Measurements from ENCODE around the gene PLOD3. TPM values are rescaled to one million over a fixed set of nuclear protein-coding genes. Genes with fewer than 3 reads are reported as not detected.

Gene PLOD3
- total and polyA plus RNA-seq, 9 of the 15 experiments (the other 6 are each of a cell fraction or from before 2014, with no cell fraction given) = 2.8 to 101 (median 30.9) TPM

DNA sequence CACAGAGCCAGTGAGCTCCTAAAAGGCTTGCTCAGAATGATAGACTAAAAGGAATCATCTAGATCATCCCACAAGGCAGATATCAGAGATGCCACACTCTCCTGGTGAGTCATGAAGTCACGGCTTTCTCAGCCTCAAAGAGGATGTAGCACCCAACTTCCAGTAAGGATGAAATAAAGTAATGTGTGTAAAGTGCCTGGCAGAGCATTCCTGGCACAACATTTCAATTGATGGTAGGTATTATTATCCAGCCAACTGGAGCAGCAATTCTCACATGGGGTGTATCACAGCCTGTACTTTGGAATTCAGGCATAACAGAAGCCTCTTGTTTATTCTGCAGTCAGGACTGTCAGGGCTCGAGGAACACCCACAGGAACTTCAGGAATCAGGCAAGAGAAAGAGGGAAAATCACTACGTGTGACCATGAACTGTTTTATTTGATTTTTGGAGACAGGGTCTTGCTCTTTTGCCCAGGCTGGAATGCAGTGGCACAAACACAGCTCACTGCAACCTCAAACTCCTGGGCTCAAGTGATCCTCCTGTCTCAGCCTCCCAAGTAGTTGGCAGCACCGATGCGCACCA, 32.0 kb downstream of the PLOD3 start:
- no peak for FAIRE-seq
- Histone ChIP-seq H3K36me3 (ENCODE audit: control insufficient read depth, insufficient read depth, low read length) (no peaks in the 10 kb centered on the region), H2AFZ (ENCODE audit: low read depth, low read length) (no peak overlapping the region), H3K4me3 (no peak overlapping the region), H3K27ac (ENCODE audit: extremely low read depth, low read depth, low read length) (no peak overlapping the region), H3K9me3 (replicated peaks; ENCODE audit: control insufficient read depth, insufficient read depth, low read depth, low read length) (no peaks in the 10 kb centered on the region), H3K9ac (ENCODE audit: insufficient read depth in 1 of 2, low read depth in 2 of 2, low read length in 2 of 2) (no peak overlapping the region), H3K27me3 (ENCODE audit: control insufficient read depth in 2 of 2, insufficient read depth in 2 of 2, low read length in 2 of 2) (peaks cover 2 to 6% of the 10 kb centered on the region in 2 experiments; a peak in 3 of 5 replicates), H4K20me1 (replicated peaks; ENCODE audit: control insufficient read depth, insufficient read depth, low read length) (no peaks in the 10 kb centered on the region), H3K4me1 (replicated peaks in 1 of 2; ENCODE audit: control insufficient read depth in 2 of 2, insufficient read depth in 2 of 2, low read length in 2 of 2) (peaks cover 6 to 7% of the 10 kb centered on the region in 2 experiments; a peak in 3 of 5 replicates), H3K4me2 (ENCODE audit: insufficient read depth, low read length) (no peak overlapping the region), H3K79me2 (ENCODE audit: control insufficient read depth, insufficient read depth, low read length) (no peaks in the 10 kb centered on the region), H3K9me1 (ENCODE audit: control insufficient read depth, insufficient read depth, low read length) (no peaks in the 10 kb centered on the region)
- BruUV-seq (replicated peaks) = no TSS peak
- ATAC-seq = no peak
- intact Hi-C loops (cut with micrococcal nuclease) = loop anchor here (5.0 kb wide), 1 partner anchor 288 kb away; the partner anchor contains the start of gene ACHE
- DNase-seq (ENCODE audit: extremely low read depth in 1 of 4, low spot score in 3 of 4) = peak in 2 of 4 experiments; percentile 27 to 42
- POLR2A ChIA-PET = interaction anchor here (0.9 to 1.5 kb wide), 3 partner anchors 9 to 91 kb away, joined by 3 to 7 read pairs (median 5); no protein-coding TSS in a partner anchor
- in situ Hi-C loops (cut with MboI) = no loop called here
- 31% methylated on average over 5 of the region's 5 CpGs for WGBS (ENCODE audit: insufficient coverage, low coverage, missing lambda C conversion rate)
- CTCF ChIA-PET (ENCODE audit: low intra/inter-chr PET ratio) = no interaction called here
- TF ChIP-seq, protein P1, sequence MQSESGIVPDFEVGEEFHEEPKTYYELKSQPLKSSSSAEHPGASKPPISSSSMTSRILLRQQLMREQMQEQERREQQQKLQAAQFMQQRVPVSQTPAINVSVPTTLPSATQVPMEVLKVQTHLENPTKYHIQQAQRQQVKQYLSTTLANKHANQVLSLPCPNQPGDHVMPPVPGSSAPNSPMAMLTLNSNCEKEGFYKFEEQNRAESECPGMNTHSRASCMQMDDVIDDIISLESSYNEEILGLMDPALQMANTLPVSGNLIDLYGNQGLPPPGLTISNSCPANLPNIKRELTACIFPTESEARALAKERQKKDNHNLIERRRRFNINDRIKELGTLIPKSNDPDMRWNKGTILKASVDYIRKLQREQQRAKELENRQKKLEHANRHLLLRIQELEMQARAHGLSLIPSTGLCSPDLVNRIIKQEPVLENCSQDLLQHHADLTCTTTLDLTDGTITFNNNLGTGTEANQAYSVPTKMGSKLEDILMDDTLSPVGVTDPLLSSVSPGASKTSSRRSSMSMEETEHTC (IDR thresholded peaks at IDR 0.05) = 0 out of 2 replicates have a peak, but pooled peaks have one; percentile 37
- TF ChIP-seq LCOR (CRISPR knock-in tag; IDR thresholded peaks at IDR 0.05) = 0 out of 2 replicates have a peak, but pooled peaks have one; percentile 31
- TF ChIP-seq, protein P2, sequence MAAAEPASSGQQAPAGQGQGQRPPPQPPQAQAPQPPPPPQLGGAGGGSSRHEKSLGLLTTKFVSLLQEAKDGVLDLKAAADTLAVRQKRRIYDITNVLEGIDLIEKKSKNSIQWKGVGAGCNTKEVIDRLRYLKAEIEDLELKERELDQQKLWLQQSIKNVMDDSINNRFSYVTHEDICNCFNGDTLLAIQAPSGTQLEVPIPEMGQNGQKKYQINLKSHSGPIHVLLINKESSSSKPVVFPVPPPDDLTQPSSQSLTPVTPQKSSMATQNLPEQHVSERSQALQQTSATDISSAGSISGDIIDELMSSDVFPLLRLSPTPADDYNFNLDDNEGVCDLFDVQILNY (CRISPR knock-in tag; IDR thresholded peaks at IDR 0.05) = no peak
- TF ChIP-seq, protein P3, sequence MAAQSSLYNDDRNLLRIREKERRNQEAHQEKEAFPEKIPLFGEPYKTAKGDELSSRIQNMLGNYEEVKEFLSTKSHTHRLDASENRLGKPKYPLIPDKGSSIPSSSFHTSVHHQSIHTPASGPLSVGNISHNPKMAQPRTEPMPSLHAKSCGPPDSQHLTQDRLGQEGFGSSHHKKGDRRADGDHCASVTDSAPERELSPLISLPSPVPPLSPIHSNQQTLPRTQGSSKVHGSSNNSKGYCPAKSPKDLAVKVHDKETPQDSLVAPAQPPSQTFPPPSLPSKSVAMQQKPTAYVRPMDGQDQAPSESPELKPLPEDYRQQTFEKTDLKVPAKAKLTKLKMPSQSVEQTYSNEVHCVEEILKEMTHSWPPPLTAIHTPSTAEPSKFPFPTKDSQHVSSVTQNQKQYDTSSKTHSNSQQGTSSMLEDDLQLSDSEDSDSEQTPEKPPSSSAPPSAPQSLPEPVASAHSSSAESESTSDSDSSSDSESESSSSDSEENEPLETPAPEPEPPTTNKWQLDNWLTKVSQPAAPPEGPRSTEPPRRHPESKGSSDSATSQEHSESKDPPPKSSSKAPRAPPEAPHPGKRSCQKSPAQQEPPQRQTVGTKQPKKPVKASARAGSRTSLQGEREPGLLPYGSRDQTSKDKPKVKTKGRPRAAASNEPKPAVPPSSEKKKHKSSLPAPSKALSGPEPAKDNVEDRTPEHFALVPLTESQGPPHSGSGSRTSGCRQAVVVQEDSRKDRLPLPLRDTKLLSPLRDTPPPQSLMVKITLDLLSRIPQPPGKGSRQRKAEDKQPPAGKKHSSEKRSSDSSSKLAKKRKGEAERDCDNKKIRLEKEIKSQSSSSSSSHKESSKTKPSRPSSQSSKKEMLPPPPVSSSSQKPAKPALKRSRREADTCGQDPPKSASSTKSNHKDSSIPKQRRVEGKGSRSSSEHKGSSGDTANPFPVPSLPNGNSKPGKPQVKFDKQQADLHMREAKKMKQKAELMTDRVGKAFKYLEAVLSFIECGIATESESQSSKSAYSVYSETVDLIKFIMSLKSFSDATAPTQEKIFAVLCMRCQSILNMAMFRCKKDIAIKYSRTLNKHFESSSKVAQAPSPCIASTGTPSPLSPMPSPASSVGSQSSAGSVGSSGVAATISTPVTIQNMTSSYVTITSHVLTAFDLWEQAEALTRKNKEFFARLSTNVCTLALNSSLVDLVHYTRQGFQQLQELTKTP (IDR thresholded peaks at IDR 0.05; ENCODE audit: low read depth in 1 of 2, partially characterized antibody in 2 of 2) = peak in 1 of 2 experiments; percentile 57
- TF ChIP-seq ZNF354B (CRISPR knock-in tag; IDR thresholded peaks at IDR 0.05) = no peak
- no peak for TF ChIP-seq ZNF124 (CRISPR knock-in tag; IDR thresholded peaks at IDR 0.05)
- TF ChIP-seq ZNF174 (CRISPR knock-in tag; IDR thresholded peaks at IDR 0.05) = no peak
- no peak for TF ChIP-seq GABPB1 (CRISPR knock-in tag; IDR thresholded peaks at IDR 0.05)
- TF ChIP-seq, protein P4, sequence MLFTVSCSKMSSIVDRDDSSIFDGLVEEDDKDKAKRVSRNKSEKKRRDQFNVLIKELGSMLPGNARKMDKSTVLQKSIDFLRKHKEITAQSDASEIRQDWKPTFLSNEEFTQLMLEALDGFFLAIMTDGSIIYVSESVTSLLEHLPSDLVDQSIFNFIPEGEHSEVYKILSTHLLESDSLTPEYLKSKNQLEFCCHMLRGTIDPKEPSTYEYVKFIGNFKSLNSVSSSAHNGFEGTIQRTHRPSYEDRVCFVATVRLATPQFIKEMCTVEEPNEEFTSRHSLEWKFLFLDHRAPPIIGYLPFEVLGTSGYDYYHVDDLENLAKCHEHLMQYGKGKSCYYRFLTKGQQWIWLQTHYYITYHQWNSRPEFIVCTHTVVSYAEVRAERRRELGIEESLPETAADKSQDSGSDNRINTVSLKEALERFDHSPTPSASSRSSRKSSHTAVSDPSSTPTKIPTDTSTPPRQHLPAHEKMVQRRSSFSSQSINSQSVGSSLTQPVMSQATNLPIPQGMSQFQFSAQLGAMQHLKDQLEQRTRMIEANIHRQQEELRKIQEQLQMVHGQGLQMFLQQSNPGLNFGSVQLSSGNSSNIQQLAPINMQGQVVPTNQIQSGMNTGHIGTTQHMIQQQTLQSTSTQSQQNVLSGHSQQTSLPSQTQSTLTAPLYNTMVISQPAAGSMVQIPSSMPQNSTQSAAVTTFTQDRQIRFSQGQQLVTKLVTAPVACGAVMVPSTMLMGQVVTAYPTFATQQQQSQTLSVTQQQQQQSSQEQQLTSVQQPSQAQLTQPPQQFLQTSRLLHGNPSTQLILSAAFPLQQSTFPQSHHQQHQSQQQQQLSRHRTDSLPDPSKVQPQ (CRISPR knock-in tag; IDR thresholded peaks at IDR 0.05; ENCODE audit: borderline replicate concordance) = no peak
- no peak for TF ChIP-seq MAFG (tag; conservative IDR thresholded peaks at IDR 0.05)

Measured in K562 (cell line).